GM21360 (cell line): ENCODE results near the gene SHMT2.

ENCODE experiments used
- ATAC-seq: cut with Tn5 transposase; IDR thresholded peaks from one replicate; pipeline ENCODE4 v1.9.1; 2021; ENCODE audit warnings: mild to moderate bottlenecking, moderate library complexity; ENCODE audit not compliant: unreplicated experiment

SHMT2 gene

DNA sequence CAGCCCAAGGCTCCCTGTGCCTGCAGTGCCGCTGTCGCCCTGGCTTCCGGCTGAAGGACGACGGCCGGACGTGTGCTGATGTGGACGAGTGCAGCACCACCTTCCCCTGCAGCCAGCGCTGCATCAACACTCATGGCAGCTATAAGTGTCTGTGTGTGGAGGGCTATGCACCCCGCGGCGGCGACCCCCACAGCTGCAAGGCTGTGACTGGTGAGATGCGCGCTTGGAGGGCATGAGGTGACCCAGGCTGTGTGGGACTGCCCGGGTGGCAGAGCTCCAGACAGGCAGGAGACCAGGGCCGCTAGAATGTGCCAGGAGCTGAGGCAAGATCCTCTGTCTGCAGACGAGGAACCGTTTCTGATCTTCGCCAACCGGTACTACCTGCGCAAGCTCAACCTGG, 32.6 kb upstream of the SHMT2 start:
- no peak for ATAC-seq

DNA sequence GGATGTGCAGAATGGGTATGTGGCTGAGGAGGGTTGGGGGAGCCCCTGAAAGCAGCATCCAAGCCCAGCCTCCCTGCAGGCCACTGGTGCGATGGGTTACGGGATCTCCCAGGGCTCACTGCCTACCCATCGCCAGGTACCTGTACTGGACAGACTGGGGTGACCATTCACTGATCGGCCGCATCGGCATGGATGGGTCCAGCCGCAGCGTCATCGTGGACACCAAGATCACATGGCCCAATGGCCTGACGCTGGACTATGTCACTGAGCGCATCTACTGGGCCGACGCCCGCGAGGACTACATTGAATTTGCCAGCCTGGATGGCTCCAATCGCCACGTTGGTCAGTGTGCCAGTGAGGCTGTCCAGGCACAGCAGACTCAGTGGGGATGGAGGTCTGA, 31.2 kb upstream of the SHMT2 start:
- ATAC-seq = no peak

DNA sequence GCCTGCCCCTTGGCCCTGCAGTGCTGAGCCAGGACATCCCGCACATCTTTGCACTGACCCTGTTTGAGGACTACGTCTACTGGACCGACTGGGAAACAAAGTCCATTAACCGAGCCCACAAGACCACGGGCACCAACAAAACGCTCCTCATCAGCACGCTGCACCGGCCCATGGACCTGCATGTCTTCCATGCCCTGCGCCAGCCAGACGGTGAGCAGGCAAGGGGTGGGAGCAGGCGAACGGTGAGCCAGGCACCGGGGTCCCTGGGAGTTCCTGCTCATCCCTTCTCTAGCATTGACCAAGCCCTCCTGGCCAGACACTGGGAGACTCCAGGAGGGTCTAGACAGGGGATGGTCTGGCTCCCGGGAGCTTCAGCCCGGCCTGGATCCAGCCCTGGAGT, 30.3 kb upstream of the SHMT2 start:
- ATAC-seq = no peak

DNA sequence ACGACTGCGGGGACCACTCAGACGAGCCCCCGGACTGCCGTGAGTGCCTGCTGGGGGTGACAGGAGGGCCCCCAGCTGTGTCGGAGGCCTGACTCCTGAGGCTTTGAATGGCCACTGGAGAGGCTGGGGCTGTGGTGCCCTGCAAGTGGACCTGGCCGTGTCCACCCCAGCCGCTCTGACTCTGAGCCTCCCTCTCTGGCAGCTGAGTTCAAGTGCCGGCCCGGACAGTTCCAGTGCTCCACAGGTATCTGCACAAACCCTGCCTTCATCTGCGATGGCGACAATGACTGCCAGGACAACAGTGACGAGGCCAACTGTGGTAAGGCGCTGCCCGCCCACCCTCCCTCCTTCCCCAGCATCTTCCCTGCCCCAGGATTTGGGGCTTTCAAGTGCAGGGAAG, 29.0 kb upstream of the SHMT2 start:
- no peak for ATAC-seq

DNA sequence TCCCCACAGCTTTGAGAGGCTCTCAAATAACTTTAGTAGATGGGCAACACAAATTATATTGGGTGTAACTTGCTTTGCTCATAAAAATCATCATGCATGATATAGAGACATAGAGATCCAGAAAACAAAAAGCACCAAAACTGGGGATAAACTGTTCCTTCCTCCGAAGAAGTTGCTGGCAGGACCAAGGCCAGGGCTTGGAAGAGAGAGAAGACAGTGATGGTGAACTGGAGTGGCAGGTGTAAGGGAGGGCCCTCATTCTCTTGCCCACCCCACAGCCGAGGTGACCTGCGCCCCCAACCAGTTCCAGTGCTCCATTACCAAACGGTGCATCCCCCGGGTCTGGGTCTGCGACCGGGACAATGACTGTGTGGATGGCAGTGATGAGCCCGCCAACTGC, 28.3 kb upstream of the SHMT2 start:
- ATAC-seq = no peak

DNA sequence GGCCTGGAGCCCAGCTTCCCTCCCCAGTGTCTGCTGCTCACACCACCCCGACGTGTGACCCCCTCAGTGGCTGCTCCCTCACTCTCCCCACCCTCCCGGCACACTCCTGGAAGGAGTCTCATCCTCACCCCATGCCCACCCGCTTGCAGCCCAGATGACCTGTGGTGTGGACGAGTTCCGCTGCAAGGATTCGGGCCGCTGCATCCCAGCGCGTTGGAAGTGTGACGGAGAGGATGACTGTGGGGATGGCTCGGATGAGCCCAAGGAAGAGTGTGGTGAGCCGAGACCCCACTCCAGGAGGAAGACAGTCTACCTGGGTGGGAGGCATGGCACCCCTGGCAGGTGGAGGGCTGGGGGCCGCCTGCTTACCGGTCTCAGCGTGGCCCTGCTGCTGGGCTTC, 27.9 kb upstream of the SHMT2 start:
- ATAC-seq = no peak

DNA sequence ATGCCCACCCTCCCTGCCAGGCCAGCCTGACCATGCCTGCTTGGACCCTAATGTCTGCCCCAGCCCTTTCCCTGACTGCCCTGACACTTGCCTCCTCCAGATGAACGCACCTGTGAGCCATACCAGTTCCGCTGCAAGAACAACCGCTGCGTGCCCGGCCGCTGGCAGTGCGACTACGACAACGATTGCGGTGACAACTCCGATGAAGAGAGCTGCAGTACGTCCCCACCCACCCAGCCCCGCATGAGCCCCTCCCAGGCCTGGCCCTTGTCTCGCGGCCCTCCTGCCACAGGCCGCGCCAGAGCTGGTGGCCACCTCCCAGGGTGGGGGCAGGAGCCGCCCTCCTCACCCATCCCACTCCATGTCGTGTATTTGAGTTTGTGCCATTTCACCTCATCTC, 27.2 kb upstream of the SHMT2 start:
- no peak for ATAC-seq

DNA sequence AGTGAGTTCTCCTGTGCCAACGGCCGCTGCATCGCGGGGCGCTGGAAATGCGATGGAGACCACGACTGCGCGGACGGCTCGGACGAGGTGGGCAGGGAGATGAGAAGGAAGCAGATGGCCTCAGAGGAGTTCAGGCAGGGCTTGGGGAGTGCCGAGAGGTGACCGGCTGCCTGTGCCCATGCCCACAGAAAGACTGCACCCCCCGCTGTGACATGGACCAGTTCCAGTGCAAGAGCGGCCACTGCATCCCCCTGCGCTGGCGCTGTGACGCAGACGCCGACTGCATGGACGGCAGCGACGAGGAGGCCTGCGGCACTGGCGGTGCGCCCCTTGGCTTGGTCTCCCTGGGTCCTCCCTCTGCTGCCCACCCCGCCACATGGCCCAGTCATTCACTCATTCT, 26.3 kb upstream of the SHMT2 start:
- ATAC-seq = no peak

DNA sequence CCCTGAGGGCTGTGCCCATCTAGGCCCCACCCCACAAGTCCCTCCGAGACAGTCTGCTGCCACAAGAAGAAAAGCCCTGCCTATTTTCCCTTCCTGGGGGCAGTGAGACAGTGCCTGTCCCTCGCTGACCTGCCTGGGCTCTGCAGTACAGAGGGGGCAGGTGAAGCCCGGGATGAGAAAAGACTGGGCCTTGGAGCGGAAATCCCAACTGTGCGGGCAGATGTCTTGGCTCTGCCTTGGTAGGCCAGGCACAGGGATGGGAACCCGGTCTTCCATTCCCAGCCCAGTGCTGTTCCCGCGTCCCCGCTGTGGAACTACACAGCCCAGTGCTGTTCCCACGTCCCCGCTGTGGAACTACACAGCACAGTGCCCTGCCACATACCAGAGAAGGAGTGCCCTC, 25.7 kb upstream of the SHMT2 start:
- ATAC-seq = no peak

DNA sequence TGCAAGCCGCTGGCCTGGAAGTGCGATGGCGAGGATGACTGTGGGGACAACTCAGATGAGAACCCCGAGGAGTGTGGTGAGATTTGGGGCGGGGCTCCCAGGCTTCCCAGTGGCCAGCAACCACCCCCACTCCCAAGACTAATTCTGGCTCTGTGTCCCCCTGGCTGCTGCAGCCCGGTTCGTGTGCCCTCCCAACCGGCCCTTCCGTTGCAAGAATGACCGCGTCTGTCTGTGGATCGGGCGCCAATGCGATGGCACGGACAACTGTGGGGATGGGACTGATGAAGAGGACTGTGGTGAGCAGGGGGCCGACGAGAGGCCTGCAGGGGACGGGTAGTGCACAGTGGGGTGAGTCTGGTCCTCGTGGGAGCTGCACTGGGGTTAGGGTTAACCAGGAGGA, 25.1 kb upstream of the SHMT2 start:
- no peak for ATAC-seq

DNA sequence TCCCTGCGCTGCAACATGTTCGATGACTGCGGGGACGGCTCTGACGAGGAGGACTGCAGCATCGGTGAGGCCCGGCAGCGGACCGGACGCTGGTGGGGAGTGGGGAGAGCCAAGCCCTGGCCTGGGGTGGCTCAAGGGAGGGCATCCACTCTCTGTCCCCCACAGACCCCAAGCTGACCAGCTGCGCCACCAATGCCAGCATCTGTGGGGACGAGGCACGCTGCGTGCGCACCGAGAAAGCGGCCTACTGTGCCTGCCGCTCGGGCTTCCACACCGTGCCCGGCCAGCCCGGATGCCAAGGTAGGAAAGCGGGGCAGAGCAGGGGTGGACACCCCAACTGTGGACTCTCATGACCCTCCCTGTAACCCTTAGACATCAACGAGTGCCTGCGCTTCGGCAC, 24.3 kb upstream of the SHMT2 start:
- no peak for ATAC-seq

DNA sequence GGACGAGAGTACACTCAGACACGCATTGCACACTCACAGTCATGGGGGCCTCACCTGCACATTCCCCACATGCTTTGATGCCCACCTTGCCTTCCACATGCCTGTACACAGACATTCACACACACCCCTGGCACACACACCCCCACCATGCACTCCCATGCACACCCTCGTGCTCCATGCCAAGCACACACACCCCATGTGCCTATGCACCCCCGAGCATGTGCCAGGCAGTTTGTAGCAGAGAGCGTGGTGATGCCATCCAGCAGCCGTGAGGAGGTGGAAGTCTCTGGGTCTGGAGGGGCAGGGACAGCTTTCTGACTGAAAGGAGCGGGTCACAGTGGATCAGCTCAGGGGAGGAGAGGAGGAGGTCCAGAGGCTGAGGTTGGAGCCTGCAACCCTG, 23.6 kb upstream of the SHMT2 start:
- no peak for ATAC-seq

DNA sequence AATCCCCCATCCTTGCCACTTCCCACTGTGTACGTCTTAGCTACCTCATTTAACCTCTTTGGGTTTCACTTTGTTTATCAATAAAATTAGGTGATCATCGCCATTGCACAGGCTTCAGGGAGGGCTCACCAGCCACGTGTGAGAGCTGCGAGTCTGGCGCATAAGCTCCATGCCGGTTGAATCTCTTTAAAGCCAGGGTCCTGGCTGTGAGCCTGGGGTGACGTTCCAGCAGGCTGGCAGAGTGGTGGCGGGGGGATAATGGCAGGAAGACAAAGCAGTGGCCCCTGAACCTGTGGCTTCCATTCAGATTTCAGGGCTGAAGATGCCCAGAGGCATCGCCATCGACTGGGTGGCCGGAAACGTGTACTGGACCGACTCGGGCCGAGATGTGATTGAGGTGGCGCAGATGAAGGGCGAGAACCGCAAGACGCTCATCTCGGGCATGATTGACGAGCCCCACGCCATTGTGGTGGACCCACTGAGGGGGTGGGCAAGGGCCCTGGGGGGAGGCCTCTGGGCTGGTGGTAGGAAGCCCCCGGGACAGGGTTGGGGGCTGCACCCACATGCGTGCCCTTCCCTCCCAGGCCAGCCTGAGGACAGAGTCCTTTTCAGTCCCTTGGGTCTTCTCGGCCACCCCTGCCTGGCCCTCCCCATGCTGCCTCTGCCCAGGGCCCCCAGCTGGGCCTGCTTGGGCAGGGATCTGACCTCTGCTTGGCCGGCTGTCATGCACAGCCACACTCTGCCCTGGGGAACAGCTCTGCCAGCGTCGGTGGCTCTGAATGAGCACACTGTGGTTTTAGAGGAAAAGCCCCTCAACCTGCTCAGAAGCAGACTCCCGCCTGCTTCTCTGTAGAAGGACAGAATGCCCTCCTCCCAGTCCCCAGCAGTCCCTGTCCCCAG, 21.5 kb upstream of the SHMT2 start:
- ATAC-seq = no peak

DNA sequence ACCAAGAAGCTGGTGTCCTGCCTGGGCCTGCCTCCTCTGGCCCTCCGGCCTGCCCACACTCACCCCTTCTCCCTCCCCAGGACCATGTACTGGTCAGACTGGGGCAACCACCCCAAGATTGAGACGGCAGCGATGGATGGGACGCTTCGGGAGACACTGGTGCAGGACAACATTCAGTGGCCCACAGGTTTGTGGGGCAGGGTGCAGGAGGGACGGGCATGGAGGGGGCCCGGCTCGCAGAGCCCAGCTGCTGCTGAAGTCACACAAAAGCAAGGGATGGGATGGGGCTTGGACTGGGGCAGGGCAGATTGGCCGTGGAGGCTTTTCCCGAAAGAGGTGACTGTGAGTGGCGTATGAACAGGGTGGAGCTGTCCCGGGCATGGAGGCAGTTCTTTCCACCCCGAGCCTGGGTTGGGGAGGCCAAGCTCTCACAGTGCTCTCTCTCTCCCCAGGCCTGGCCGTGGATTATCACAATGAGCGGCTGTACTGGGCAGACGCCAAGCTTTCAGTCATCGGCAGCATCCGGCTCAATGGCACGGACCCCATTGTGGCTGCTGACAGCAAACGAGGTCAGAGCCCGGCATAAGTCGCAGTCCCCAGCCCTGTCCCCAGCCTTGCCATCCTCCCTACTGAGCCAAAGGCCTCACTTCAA, 20.8 kb upstream of the SHMT2 start:
- ATAC-seq = no peak

DNA sequence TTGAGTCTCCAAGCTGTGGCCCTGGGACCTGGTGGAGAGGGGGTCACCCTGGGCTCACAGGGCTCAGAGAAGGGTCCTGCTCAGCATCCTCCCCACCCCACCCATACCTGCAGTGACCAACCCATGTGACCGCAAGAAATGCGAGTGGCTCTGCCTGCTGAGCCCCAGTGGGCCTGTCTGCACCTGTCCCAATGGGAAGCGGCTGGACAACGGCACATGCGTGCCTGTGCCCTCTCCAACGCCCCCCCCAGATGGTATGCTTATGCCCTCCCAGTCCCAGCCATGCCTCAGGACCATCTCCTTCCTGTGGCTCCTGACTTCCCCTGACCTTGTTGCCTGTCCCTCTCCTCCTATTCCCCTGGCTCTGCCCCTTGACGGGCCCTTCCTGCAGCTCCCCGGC, 19.6 kb upstream of the SHMT2 start:
- ATAC-seq = no peak

DNA sequence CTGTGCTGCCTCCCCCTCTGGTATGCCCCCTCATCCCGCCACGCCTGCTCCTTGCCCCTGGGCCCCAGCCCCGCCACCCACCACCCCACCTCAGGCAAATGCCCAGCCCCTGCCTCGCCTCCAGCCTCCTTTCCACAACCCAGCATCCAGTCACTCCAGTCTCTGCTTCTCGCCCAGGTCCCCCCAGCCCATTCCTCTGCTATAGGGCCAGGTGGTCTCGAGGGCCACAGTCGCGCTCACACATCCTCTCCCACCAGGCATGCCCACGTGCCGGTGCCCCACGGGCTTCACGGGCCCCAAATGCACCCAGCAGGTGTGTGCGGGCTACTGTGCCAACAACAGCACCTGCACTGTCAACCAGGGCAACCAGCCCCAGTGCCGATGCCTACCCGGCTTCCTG, 19.1 kb upstream of the SHMT2 start:
- ATAC-seq = no peak

DNA sequence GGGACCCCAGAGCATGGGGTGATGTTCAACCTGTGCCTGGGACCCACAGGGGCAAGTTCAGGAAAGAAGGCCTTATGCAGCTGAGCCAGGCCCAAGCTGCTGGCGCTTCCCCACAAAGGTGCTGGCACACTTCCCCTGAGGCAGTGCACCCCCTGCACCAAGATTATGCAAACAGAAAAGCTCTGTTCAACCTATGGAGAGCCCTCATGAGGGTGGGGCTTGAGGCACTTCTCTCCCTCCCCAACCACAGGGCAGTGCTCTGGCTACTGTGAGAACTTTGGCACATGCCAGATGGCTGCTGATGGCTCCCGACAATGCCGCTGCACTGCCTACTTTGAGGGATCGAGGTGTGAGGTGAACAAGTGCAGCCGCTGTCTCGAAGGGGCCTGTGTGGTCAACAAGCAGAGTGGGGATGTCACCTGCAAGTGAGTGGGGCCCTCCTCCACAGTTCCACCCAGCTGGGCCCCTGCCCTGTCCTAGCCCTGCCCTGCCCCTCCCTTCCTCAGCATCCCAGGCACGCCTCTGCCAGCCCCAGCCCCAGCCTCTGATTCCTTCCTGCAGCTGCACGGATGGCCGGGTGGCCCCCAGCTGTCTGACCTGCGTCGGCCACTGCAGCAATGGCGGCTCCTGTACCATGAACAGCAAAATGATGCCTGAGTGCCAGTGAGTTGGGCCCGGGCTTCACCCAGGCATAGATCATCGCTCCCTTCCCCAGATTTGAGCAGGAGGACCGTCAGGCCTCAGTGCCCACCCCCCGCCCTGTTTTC, 18.4 kb upstream of the SHMT2 start:
- ATAC-seq = no peak

DNA sequence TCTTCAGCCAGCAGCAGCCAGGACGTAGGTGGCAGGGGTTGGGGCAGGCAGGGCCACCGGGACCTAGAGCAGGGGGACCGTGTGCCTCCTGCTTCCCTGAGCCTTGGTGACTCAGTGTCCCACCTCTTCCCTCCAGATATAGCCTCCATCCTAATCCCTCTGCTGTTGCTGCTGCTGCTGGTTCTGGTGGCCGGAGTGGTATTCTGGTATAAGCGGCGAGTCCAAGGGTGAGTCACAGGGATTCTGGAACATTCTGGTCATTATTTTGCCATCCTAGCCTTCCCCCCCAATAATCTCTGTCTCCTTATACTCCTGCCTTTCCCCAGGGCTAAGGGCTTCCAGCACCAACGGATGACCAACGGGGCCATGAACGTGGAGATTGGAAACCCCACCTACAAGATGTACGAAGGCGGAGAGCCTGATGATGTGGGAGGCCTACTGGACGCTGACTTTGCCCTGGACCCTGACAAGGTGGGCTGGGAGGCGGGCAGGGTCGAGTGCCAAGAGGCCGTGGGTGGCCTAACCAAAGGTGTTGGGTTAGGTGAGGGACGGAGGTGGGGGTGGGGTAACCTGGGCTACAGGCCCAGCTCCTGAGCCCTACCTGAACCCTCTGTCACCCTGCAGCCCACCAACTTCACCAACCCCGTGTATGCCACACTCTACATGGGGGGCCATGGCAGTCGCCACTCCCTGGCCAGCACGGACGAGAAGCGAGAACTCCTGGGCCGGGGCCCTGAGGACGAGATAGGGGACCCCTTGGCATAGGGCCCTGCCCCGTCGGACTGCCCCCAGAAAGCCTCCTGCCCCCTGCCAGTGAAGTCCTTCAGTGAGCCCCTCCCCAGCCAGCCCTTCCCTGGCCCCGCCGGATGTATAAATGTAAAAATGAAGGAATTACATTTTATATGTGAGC, 17.5 kb upstream of the SHMT2 start:
- ATAC-seq = no peak

DNA sequence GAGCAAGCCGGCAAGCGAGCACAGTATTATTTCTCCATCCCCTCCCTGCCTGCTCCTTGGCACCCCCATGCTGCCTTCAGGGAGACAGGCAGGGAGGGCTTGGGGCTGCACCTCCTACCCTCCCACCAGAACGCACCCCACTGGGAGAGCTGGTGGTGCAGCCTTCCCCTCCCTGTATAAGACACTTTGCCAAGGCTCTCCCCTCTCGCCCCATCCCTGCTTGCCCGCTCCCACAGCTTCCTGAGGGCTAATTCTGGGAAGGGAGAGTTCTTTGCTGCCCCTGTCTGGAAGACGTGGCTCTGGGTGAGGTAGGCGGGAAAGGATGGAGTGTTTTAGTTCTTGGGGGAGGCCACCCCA, 16.8 kb upstream of the SHMT2 start:
- no peak for ATAC-seq

DNA sequence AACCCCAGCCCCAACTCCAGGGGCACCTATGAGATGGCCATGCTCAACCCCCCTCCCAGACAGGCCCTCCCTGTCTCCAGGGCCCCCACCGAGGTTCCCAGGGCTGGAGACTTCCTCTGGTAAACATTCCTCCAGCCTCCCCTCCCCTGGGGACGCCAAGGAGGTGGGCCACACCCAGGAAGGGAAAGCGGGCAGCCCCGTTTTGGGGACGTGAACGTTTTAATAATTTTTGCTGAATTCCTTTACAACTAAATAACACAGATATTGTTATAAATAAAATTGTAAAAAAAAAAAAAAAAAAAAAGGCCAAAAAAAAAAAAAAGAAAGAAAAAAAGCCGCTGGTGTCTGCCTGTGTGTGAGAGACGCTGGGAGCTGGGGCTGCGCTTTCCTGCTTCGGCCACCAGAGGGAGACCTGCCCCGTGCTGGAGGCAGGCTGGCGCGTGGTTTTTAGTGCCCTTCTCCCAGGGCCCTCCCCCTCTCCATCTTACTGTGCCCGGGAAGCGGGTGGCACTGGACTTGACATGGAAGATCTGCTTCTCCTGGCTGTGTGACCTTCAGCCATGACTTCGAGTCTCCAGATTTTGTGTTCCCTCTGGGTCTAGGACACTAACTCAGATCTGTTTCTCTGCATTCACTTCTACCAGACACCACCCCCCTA, 16.3 kb upstream of the SHMT2 start:
- no peak for ATAC-seq
